WTC11 (cell line): Measurements from ENCODE around the gene SLC35F4. TPM values are rescaled to one million over a fixed set of nuclear protein-coding genes. Genes with fewer than 3 reads are reported as not detected.

Experiments used
- ATAC-seq: fragments of 200-7000 bp; cut with Tn5 transposase; 2 replicates; pipeline ENCODE4 v1.10.0; 2021; ENCODE audit warnings: mild to moderate bottlenecking, moderate library complexity
- CTCF ChIA-PET: fragments of 300-600 bp; sonication (Branson Sonifier 250); formaldehyde crosslinking; loops from one replicate; lab custom pipeline; 2021; ENCODE audit warnings: antibody characterized with exemption; lab: Charles Lee
- POLR2A ChIA-PET: fragments of 350-600 bp; sonication (Branson Sonifier 250); formaldehyde crosslinking; loops from one replicate; lab custom pipeline; 2021; ENCODE audit warnings: antibody characterized with exemption; lab: Charles Lee
- DNase-seq: peaks from one replicate; pipeline ENCODE4 v3.0.0; 2021; ENCODE audit warnings: low spot score
- H3K27ac Mint-ChIP-seq: 2 replicates; pipeline ENCODE4 v1.8.0; 2021; ENCODE audit warnings: mixed read lengths
- H3K27me3 Mint-ChIP-seq: 2 replicates; pipeline ENCODE4 v1.8.0; 2021; ENCODE audit warnings: low read depth, mild to moderate bottlenecking, moderate library complexity, mixed read lengths
- H3K36me3 Mint-ChIP-seq: 2 replicates; pipeline ENCODE4 v1.8.0; 2021; ENCODE audit warnings: mixed read lengths
- H3K4me1 Mint-ChIP-seq: 2 replicates; pipeline ENCODE4 v1.8.0; 2022; ENCODE audit warnings: mixed read lengths
- H3K4me3 Mint-ChIP-seq: 2 replicates; pipeline ENCODE4 v1.8.0; 2021; ENCODE audit warnings: mild to moderate bottlenecking, moderate library complexity, mixed read lengths
- H3K9me3 Mint-ChIP-seq: 2 replicates; pipeline ENCODE4 v1.8.0; 2021; ENCODE audit warnings: mixed read lengths
- AR ChIP-seq: fragments of 250-450 bp; sonication (Bioruptor Pico); IDR thresholded peaks from 2 replicates; pipeline ENCODE4 v1.9.0; 2021; ENCODE audit warnings: mild to moderate bottlenecking
- ATF3 ChIP-seq: sonication (generic); formaldehyde crosslinking; conservative IDR thresholded peaks from 2 replicates; pipeline ENCODE4 v1.8.1; 2022; ENCODE audit warnings: mild to moderate bottlenecking, missing genetic modification reagents
- E2F5 ChIP-seq: sonication (generic); formaldehyde crosslinking; IDR thresholded peaks from 2 replicates; pipeline ENCODE4 v1.8.1; 2022; ENCODE audit warnings: mild to moderate bottlenecking, moderate library complexity, missing genetic modification reagents
- ESRRA ChIP-seq: sonication (generic); formaldehyde crosslinking; IDR thresholded peaks from 2 replicates; pipeline ENCODE4 v1.8.1; 2022; ENCODE audit warnings: mild to moderate bottlenecking, missing genetic modification reagents, borderline replicate concordance
- ETV6 ChIP-seq: sonication (generic); formaldehyde crosslinking; IDR thresholded peaks from 2 replicates; pipeline ENCODE4 v1.8.1; 2022; ENCODE audit warnings: mild to moderate bottlenecking, missing genetic modification reagents
- FOXP1 ChIP-seq: sonication (generic); formaldehyde crosslinking; IDR thresholded peaks from 2 replicates; pipeline ENCODE4 v1.8.0; 2022; ENCODE audit warnings: missing genetic modification reagents, mild to moderate bottlenecking, moderate library complexity, borderline replicate concordance
- MLX ChIP-seq: sonication (generic); formaldehyde crosslinking; IDR thresholded peaks from 2 replicates; pipeline ENCODE4 v1.8.1; 2023; ENCODE audit warnings: mild to moderate bottlenecking, missing genetic modification reagents, moderate library complexity
- PRRX2 ChIP-seq: fragments of 250-450 bp; sonication (Bioruptor Pico); IDR thresholded peaks from 2 replicates; pipeline ENCODE4 v1.8.0; 2021; ENCODE audit warnings: mild to moderate bottlenecking
- RELA ChIP-seq: sonication (generic); formaldehyde crosslinking; IDR thresholded peaks from 2 replicates; pipeline ENCODE4 v1.8.1; 2022; ENCODE audit warnings: missing genetic modification reagents, mild to moderate bottlenecking, borderline replicate concordance
- SMAD4 ChIP-seq: sonication (generic); formaldehyde crosslinking; IDR thresholded peaks from 2 replicates; pipeline ENCODE4 v1.8.0; 2022; ENCODE audit warnings: mild to moderate bottlenecking, missing genetic modification reagents
- SP1 ChIP-seq: sonication (generic); formaldehyde crosslinking; conservative IDR thresholded peaks from 2 replicates; pipeline ENCODE4 v1.8.1; 2022; ENCODE audit warnings: missing genetic modification reagents
- ZNF219 ChIP-seq: sonication (generic); formaldehyde crosslinking; IDR thresholded peaks from 2 replicates; pipeline ENCODE4 v1.8.0; 2023; ENCODE audit warnings: missing genetic modification reagents, mild to moderate bottlenecking, borderline replicate concordance
- ZNF423 ChIP-seq: fragments of 250-450 bp; sonication (Bioruptor Pico); IDR thresholded peaks from 2 replicates; pipeline ENCODE4 v2.1.2; 2022; ENCODE audit warnings: mild to moderate bottlenecking, moderate library complexity
- ZNF671 ChIP-seq: fragments of 250-450 bp; sonication (Bioruptor Pico); IDR thresholded peaks from 2 replicates; pipeline ENCODE4 v1.8.0; 2021; ENCODE audit warnings: mild to moderate bottlenecking
- total RNA-seq: library from RNA; stranded (reverse); gene quantifications from 3 replicates; pipeline ENCODE4 v1.2.3, GENCODE V29; 2021
- TF ChIP-seq, protein P1 (sequence below): fragments of 250-450 bp; sonication (Bioruptor Pico); IDR thresholded peaks from 2 replicates; pipeline ENCODE4 v1.9.0; 2021; ENCODE audit warnings: mild to moderate bottlenecking, borderline replicate concordance
- TF ChIP-seq, protein P2 (sequence below): fragments of 250-450 bp; sonication (Bioruptor Pico); IDR thresholded peaks from 2 replicates; pipeline ENCODE4 v1.9.0; 2021; ENCODE audit warnings: moderate library complexity, mild to moderate bottlenecking, inconsistent platforms, borderline replicate concordance
- TF ChIP-seq, protein P3 (sequence below): sonication (generic); formaldehyde crosslinking; IDR thresholded peaks from 2 replicates; pipeline ENCODE4 v1.8.1; 2022; ENCODE audit warnings: low read depth, missing genetic modification reagents, borderline replicate concordance
- TF ChIP-seq, protein P4 (sequence below): sonication (generic); formaldehyde crosslinking; IDR thresholded peaks from 2 replicates; pipeline ENCODE4 v1.8.1; 2023; ENCODE audit warnings: mild to moderate bottlenecking, missing genetic modification reagents

The SLC35F4 gene
- total RNA-seq, 1 experiment from 2014 or later, result not detected

DNA sequence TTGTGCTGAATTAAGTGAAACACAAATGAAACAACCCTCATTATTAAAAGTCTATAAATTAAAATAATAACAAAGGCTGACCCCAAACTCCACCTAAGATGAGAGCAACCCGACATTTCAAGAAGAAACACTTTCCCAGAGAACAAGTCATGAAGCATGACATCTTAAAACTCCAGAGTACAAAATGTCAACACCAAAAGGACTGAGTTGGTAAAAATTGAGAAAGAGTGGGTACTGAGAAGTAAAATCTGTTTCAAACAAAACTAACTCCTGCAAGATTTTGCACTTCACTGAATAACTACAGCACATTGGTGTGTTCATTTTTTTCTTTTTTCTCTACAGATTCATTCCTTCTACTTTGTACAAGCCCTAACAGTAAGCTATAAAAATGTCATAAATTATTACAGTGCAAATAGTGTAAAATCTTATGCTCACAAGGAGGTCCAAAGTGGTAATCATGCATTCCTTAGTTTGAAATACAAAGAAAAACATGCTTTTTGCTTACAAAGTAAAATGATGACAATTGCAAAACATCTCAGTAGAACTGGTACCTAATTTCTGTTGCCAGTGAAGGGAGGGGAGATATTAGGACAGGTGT lies 31.8 kb downstream of the SLC35F4 start (continued):
- TF ChIP-seq, protein P1, sequence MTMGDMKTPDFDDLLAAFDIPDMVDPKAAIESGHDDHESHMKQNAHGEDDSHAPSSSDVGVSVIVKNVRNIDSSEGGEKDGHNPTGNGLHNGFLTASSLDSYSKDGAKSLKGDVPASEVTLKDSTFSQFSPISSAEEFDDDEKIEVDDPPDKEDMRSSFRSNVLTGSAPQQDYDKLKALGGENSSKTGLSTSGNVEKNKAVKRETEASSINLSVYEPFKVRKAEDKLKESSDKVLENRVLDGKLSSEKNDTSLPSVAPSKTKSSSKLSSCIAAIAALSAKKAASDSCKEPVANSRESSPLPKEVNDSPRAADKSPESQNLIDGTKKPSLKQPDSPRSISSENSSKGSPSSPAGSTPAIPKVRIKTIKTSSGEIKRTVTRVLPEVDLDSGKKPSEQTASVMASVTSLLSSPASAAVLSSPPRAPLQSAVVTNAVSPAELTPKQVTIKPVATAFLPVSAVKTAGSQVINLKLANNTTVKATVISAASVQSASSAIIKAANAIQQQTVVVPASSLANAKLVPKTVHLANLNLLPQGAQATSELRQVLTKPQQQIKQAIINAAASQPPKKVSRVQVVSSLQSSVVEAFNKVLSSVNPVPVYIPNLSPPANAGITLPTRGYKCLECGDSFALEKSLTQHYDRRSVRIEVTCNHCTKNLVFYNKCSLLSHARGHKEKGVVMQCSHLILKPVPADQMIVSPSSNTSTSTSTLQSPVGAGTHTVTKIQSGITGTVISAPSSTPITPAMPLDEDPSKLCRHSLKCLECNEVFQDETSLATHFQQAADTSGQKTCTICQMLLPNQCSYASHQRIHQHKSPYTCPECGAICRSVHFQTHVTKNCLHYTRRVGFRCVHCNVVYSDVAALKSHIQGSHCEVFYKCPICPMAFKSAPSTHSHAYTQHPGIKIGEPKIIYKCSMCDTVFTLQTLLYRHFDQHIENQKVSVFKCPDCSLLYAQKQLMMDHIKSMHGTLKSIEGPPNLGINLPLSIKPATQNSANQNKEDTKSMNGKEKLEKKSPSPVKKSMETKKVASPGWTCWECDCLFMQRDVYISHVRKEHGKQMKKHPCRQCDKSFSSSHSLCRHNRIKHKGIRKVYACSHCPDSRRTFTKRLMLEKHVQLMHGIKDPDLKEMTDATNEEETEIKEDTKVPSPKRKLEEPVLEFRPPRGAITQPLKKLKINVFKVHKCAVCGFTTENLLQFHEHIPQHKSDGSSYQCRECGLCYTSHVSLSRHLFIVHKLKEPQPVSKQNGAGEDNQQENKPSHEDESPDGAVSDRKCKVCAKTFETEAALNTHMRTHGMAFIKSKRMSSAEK (CRISPR knock-in tag), result no peak
- TF ChIP-seq ZNF423 (CRISPR knock-in tag) (no peak), SP1 (no peak)
- TF ChIP-seq, protein P2, sequence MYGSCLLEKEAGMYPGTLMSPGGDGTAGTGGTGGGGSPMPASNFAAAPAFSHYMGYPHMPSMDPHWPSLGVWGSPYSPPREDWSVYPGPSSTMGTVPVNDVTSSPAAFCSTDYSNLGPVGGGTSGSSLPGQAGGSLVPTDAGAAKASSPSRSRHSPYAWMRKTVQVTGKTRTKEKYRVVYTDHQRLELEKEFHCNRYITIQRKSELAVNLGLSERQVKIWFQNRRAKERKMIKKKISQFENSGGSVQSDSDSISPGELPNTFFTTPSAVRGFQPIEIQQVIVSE, result no peak
- TF ChIP-seq, all 79 proteins: peak for 0

GRCh38 chr14:57833323-57833722 lies 32.6 kb downstream of the SLC35F4 start:
- H3K27ac Mint-ChIP-seq, result no peak overlapping the region
- no peak for TF ChIP-seq FOXP1 (CRISPR knock-in tag)
- TF ChIP-seq RELA, result no peak
- TF ChIP-seq E2F5, result no peak
- TF ChIP-seq SMAD4 (CRISPR knock-in tag), result no peak
- no peak for TF ChIP-seq MLX (CRISPR knock-in tag)
- TF ChIP-seq ZNF219, result no peak
- TF ChIP-seq, protein P3, sequence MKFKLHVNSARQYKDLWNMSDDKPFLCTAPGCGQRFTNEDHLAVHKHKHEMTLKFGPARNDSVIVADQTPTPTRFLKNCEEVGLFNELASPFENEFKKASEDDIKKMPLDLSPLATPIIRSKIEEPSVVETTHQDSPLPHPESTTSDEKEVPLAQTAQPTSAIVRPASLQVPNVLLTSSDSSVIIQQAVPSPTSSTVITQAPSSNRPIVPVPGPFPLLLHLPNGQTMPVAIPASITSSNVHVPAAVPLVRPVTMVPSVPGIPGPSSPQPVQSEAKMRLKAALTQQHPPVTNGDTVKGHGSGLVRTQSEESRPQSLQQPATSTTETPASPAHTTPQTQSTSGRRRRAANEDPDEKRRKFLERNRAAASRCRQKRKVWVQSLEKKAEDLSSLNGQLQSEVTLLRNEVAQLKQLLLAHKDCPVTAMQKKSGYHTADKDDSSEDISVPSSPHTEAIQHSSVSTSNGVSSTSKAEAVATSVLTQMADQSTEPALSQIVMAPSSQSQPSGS (CRISPR knock-in tag), result no peak
- no peak for TF ChIP-seq PRRX2 (CRISPR knock-in tag)
- TF ChIP-seq, all 79 proteins: peak for 0
- ChIA-PET CTCF (no interaction called here), POLR2A (no interaction called here)
- DNase-seq, result no peak
- Mint-ChIP-seq H3K27me3 (no peaks in the 10 kb centered on the region; the same call in 1 of the 2 replicates), H3K36me3 (no peaks in the 10 kb centered on the region), H3K4me1 (peaks cover 21% of the 10 kb centered on the region), H3K9me3 (no peaks in the 10 kb centered on the region), H3K4me3 (no peak overlapping the region)
- no peak; the same call in 1 of the 2 replicates for ATAC-seq

DNA sequence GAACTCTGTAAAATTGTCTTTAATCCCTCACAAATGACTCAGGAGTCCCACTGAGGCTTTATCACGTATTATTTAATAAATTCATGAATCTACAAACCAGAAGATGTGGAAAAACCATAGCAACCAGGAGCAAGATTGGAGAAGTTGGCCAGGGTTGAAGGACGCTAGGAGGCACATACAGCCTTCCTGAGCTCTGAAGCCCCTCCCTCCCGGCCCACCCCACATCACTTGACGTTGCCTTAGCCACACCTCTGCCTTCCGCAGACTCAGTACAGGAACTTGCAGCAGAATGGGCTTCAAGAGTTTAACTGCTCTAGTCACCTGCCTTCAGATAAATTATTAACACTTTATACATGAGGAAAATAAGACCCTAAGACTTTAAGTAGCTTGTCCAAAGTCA lies 33.9 kb downstream of the SLC35F4 start:
- DNase-seq (peak; percentile 42), ATAC-seq (peak; percentile 98)
- H3K4me1 Mint-ChIP-seq, result peaks cover 21% of the 10 kb centered on the region
- no peaks in the 10 kb centered on the region; the same call in 1 of the 2 replicates for H3K27me3 Mint-ChIP-seq
- H3K27ac Mint-ChIP-seq, result no peak overlapping the region
- H3K36me3 Mint-ChIP-seq, result no peaks in the 10 kb centered on the region
- no peak for TF ChIP-seq SMAD4 (CRISPR knock-in tag)
- TF ChIP-seq ETV6 (CRISPR knock-in tag), result no peak
- no peak for TF ChIP-seq AR
- no peak for TF ChIP-seq RELA
- TF ChIP-seq ESRRA (CRISPR knock-in tag), result no peak
- no peak for TF ChIP-seq ATF3 (CRISPR knock-in tag)
- TF ChIP-seq, protein P4, sequence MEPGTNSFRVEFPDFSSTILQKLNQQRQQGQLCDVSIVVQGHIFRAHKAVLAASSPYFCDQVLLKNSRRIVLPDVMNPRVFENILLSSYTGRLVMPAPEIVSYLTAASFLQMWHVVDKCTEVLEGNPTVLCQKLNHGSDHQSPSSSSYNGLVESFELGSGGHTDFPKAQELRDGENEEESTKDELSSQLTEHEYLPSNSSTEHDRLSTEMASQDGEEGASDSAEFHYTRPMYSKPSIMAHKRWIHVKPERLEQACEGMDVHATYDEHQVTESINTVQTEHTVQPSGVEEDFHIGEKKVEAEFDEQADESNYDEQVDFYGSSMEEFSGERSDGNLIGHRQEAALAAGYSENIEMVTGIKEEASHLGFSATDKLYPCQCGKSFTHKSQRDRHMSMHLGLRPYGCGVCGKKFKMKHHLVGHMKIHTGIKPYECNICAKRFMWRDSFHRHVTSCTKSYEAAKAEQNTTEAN (CRISPR knock-in tag), result no peak
- TF ChIP-seq ZNF671 (CRISPR knock-in tag), result no peak
- POLR2A ChIA-PET, result no interaction called here
- H3K4me3 Mint-ChIP-seq, result no peak overlapping the region
- CTCF ChIA-PET, result interaction anchor here (0.6 to 1.2 kb wide), 4 partner anchors 40 to 305 kb away, joined by 3 to 5 read pairs (median 4); no protein-coding TSS in a partner anchor
- 0 out of 2 replicates have a peak, but pooled peaks cover 2% of the 10 kb centered on the region for H3K9me3 Mint-ChIP-seq
